K562 (cell line): ENCODE measurements around the gene CARD11. TPM values are rescaled to one million over a fixed set of nuclear protein-coding genes. Genes with fewer than 3 reads are reported as not detected.

Experiments used
- CHD7 ChIP-seq: fragments of 200-600 bp; sonication (generic); IDR thresholded peaks from one replicate; pipeline ENCODE4 v1.6.1; 2012; ENCODE audit warnings: mild to moderate bottlenecking, low read depth, low read length, inconsistent platforms
- ETV5 ChIP-seq: sonication (generic); formaldehyde crosslinking; IDR thresholded peaks from 2 replicates; pipeline ENCODE4 v1.4.0; 2020; ENCODE audit warnings: low read depth, mild to moderate bottlenecking, missing genetic modification reagents
- FOXA3 ChIP-seq, 2 experiments: fragments of 450-650 bp in 1 of 2; sonication (generic) in 1 of 2; formaldehyde crosslinking; IDR thresholded peaks in 1 of 2; conservative IDR thresholded peaks in 1 of 2; 2 replicates each; pipeline versions ENCODE4 v1.4.0 to v1.8.0; 2020 to 2022; ENCODE audit warnings: mild to moderate bottlenecking in 2 of 2, missing genetic modification reagents in 1 of 2
- FOXK2 ChIP-seq, 2 experiments: fragments of 450-650 bp; IDR thresholded peaks in 1 of 2; conservative IDR thresholded peaks in 1 of 2; 2 replicates each; pipeline ENCODE4 v1.6.1; 2016; ENCODE audit warnings: low read depth in 2 of 2, mild to moderate bottlenecking in 1 of 2
- HMG20A ChIP-seq: fragments of 450-650 bp; formaldehyde crosslinking; conservative IDR thresholded peaks from 2 replicates; pipeline ENCODE4 v1.4.0; 2020; ENCODE audit warnings: mild to moderate bottlenecking, mixed read lengths
- KAT7 ChIP-seq: sonication (generic); formaldehyde crosslinking; IDR thresholded peaks from 2 replicates; pipeline ENCODE4 v1.8.0; 2022; ENCODE audit warnings: missing genetic modification reagents, mild to moderate bottlenecking, borderline replicate concordance
- MCM3 ChIP-seq: fragments of 450-650 bp; IDR thresholded peaks from 2 replicates; pipeline ENCODE4 v1.6.1; 2016
- NFE2L1 ChIP-seq: fragments of 450-650 bp; IDR thresholded peaks from 2 replicates; pipeline ENCODE4 v1.6.1; 2016; ENCODE audit warnings: missing genetic modification characterization, low read depth, mild to moderate bottlenecking, missing compliant biosample characterization, moderate library complexity, borderline replicate concordance
- NFIC ChIP-seq: fragments of 450-650 bp; IDR thresholded peaks from 2 replicates; pipeline ENCODE4 v1.6.1; 2017; ENCODE audit warnings: mild to moderate bottlenecking, inconsistent platforms
- PREB ChIP-seq: sonication (generic); formaldehyde crosslinking; IDR thresholded peaks from 2 replicates; pipeline ENCODE4 v1.8.1; 2023; ENCODE audit warnings: mild to moderate bottlenecking, missing genetic modification reagents
- RBM22 ChIP-seq: fragments of 200-400 bp; formaldehyde crosslinking; IDR thresholded peaks from 2 replicates; pipeline ENCODE4 v1.6.1; 2018; ENCODE audit warnings: low read length, low read depth; ENCODE audit not compliant: poor library complexity, severe bottlenecking
- SMAD2 ChIP-seq: fragments of 150-350 bp; IDR thresholded peaks from 2 replicates; pipeline ENCODE4 v1.6.1; 2014; ENCODE audit warnings: low read depth, mild to moderate bottlenecking, low read length
- TRIM24 ChIP-seq, 2 experiments: fragments of 450-650 bp; IDR thresholded peaks; 2 replicates each; pipeline ENCODE4 v1.6.1; 2016
- polyA plus RNA-seq, 8 experiments: library from polyadenylated mRNA; depleted of rRNA in 4 of 8; stranded (reverse) in 5 of 8; unstranded in 3 of 8; fragments of >200 nt; fragmentation: Nextera tagmentation in 2 of 8; fragmentation: Illumina TruSeq in 1 of 8; extraction: Ambion mirVana in 2 of 8; extraction: Trizol in 1 of 8; gene quantifications; 2 replicates each; pipeline versions ENCODE4 v1.2.1 to v1.2.3, GENCODE V29; 2011 to 2014; ENCODE audit warnings: inconsistent platforms in 1 of 8, missing spikeins in 1 of 8
- total RNA-seq, 7 experiments: library from RNA; depleted of rRNA in 6 of 7; stranded (reverse); fragments of >200 nt in 6 of 7; fragmentation: Illumina TruSeq in 2 of 7; extraction: Trizol in 2 of 7; gene quantifications; 2 replicates each; pipeline versions ENCODE4 v1.2.1 to v1.2.3, GENCODE V29; 2011 to 2021; ENCODE audit warnings: low replicate concordance in 1 of 7

Gene CARD11
- total and polyA plus RNA-seq, 9 of the 15 experiments (the other 6 are each of a cell fraction or from before 2014, with no cell fraction given): 0.07 to 12.8 (median 5.7) TPM

GRCh38 chr7:2863461-2864066 lies 180.1 kb downstream of the CARD11 start (continued):
- no peak for TF ChIP-seq CHD7
- TF ChIP-seq NFIC: no peak
- TF ChIP-seq RBM22: no peak
- no peak for TF ChIP-seq FOXA3 (CRISPR knock-in tag; conservative IDR thresholded peaks at IDR 0.05 in 1 of 2, IDR thresholded peaks at IDR 0.05 in 1 of 2)
- no peak for TF ChIP-seq PREB (CRISPR knock-in tag)
- TF ChIP-seq NFE2L1 (tag): no peak
- no peak for TF ChIP-seq FOXK2 (conservative IDR thresholded peaks at IDR 0.05 in 1 of 2, IDR thresholded peaks at IDR 0.05 in 1 of 2; ENCODE audit: low read depth in 2 of 2)
- peak; percentile 97 for TF ChIP-seq ETV5
- no peak for TF ChIP-seq KAT7
- no peak for TF ChIP-seq MCM3
- no peak for TF ChIP-seq SMAD2
- no peak for TF ChIP-seq HMG20A
- TF ChIP-seq TRIM24 (IDR thresholded peaks at IDR 0.05): 0 out of 4 replicates have a peak, but pooled peaks of 1 of the 2 experiments have one; percentile 44
